ENCODE results near the gene TBK1. TPM values are rescaled to one million over a fixed set of nuclear protein-coding genes. Genes with fewer than 3 reads are reported as not detected.

Gene TBK1
- total and polyA plus RNA-seq, 12 donors, result 16.0 to 48.3 (median 25.5) TPM

DNA sequence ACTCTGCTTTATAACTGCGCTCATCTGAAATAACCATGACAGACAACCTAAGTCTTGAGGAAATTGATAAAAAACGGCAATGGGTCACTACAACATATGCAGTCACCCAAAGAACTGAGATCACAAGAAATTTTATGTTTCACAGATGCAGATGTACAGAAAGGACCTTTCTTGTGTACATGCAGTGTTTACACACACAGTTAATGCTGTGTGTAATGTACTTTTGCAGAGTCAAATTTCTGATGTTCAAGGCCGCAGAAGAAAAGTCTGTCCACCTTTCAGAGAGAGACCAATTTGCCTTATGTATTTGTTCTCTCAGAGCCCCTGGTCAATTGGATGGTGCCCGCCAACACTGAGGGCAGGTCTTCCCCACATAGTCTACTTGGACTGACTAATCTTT lies 23.0 kb upstream of the TBK1 start:
- Histone ChIP-seq H3K4me1 (replicated peaks in 1 of 2) (no peaks in the 10 kb centered on the region), H3K36me3 (replicated peaks in 1 of 2) (peaks cover 0 to 97% of the 10 kb centered on the region in 2 donors), H3K9me3 (replicated peaks in 1 of 3) (no peaks in the 10 kb centered on the region), H3K27me3 (no peaks in the 10 kb centered on the region), H3K4me3 (no peak overlapping the region), H3K27ac (no peak overlapping the region)
- DNase-seq, result no peak
- no peak for TF ChIP-seq POLR2A (IDR thresholded peaks at IDR 0.05)
- TF ChIP-seq, protein P1, sequence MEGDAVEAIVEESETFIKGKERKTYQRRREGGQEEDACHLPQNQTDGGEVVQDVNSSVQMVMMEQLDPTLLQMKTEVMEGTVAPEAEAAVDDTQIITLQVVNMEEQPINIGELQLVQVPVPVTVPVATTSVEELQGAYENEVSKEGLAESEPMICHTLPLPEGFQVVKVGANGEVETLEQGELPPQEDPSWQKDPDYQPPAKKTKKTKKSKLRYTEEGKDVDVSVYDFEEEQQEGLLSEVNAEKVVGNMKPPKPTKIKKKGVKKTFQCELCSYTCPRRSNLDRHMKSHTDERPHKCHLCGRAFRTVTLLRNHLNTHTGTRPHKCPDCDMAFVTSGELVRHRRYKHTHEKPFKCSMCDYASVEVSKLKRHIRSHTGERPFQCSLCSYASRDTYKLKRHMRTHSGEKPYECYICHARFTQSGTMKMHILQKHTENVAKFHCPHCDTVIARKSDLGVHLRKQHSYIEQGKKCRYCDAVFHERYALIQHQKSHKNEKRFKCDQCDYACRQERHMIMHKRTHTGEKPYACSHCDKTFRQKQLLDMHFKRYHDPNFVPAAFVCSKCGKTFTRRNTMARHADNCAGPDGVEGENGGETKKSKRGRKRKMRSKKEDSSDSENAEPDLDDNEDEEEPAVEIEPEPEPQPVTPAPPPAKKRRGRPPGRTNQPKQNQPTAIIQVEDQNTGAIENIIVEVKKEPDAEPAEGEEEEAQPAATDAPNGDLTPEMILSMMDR (IDR thresholded peaks at IDR 0.05), result no peak
- WGBS, 4 donors, result 85 to 94% (median 90%) methylated on average over 4 of the region's 4 CpGs
- intact Hi-C loops (cut with DNase I), result loop anchor here in 1 of 2 donors (10.0 kb wide), 1 partner anchor 46 kb away; no protein-coding TSS in a partner anchor

DNA sequence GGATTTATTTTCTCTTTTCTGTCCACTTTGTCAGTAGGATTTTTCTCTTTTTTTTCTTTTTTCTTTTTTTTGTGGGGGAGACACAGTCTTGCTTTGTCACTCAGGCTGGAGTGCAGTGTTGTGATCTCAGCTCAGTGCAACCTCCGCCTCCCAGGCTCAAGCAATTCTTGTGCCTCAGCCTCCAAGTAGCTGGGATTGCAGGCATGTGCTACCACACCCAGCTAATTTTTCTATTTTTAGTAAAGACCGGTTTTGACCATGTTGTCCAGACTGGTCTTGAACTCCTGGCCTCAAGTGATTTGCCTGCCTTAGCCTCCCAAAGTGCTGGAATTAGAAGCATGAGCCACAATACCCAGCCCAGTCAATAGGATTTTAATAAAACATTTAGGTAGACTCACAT lies 21.0 kb upstream of the TBK1 start:
- H3K4me3 ChIP-seq, result no peak overlapping the region

DNA sequence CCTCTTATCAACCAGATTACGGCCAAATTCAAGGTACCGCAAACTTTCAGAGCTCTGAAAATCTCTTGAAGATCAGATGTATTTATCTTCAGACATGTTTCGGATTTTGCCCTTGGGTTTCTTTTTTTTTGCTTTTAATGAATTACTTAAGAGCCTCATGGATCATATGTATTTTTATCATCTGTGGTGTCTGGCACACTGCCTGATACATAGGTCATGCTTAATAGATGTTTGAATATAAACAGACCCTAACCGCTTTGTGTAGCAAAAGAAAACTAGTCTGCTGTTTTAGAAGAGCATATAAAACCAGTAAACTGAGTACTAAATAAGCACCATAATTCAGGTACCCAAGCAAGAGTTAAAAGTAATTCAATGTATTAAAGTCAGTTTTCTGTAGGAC lies 20.1 kb upstream of the TBK1 start:
- Histone ChIP-seq H3K27ac (no peak overlapping the region), H3K4me3 (no peak overlapping the region), H3K36me3 (replicated peaks in 1 of 2) (peaks cover 0 to 97% of the 10 kb centered on the region in 2 donors), H3K9me3 (replicated peaks in 1 of 3) (no peaks in the 10 kb centered on the region), H3K4me1 (replicated peaks in 1 of 2) (no peaks in the 10 kb centered on the region), H3K27me3 (no peaks in the 10 kb centered on the region)
- 90 to 97% (median 93%) methylated on average over 4 of the region's 4 CpGs for WGBS, 4 donors
- intact Hi-C loops (cut with DNase I), result no loop called here
- TF ChIP-seq, protein P1 (IDR thresholded peaks at IDR 0.05), result no peak
- TF ChIP-seq POLR2A (IDR thresholded peaks at IDR 0.05), result no peak
- DNase-seq, result no peak

More for the DNA sequence above, 21.0 kb upstream of the TBK1 start:
- TF ChIP-seq, protein P1 (IDR thresholded peaks at IDR 0.05), result no peak
- TF ChIP-seq POLR2A (IDR thresholded peaks at IDR 0.05), result no peak
- Histone ChIP-seq H3K9me3 (replicated peaks in 1 of 3) (no peaks in the 10 kb centered on the region), H3K27me3 (no peaks in the 10 kb centered on the region), H3K4me1 (replicated peaks in 1 of 2) (no peaks in the 10 kb centered on the region), H3K27ac (no peak overlapping the region), H3K36me3 (replicated peaks in 1 of 2) (peaks cover 0 to 96% of the 10 kb centered on the region in 2 donors)
- intact Hi-C loops (cut with DNase I), result no loop called here
- 76 to 92% (median 82%) methylated on average over 2 of the region's 2 CpGs for WGBS, 4 donors
- DNase-seq, result no peak

DNA sequence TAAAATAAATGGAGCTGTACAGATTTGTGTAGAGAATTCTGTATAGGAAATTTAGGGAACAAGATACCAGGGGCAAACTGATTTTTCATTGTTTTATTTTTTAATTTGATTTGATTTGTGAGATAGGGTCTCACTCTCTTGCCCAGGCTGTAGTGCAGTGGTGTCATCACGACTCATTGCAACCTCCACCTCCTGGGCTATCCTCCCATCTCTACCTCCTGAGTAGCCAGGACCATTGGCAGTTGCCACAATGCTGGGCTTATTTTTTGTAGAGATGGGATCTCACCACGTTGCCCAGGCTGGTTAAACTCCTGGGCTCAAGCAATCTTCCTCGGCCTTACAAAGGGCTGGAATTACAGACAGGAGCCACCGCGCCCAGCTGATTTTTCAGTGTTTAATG lies 18.0 kb upstream of the TBK1 start:
- TF ChIP-seq, protein P1 (IDR thresholded peaks at IDR 0.05), result no peak
- no peak for TF ChIP-seq POLR2A (IDR thresholded peaks at IDR 0.05)
- WGBS, 4 donors, result 91 to 97% (median 94%) methylated on average over 5 of the region's 5 CpGs
- no peak for DNase-seq
- H3K27ac ChIP-seq, result no peak overlapping the region
- intact Hi-C loops (cut with DNase I), result no loop called here
- no peaks in the 10 kb centered on the region for H3K9me3 ChIP-seq (replicated peaks in 1 of 3)
- H3K36me3 ChIP-seq (replicated peaks in 1 of 2), result peaks cover 0 to 95% of the 10 kb centered on the region in 2 donors
- no peaks in the 10 kb centered on the region for H3K4me1 ChIP-seq (replicated peaks in 1 of 2)
- no peaks in the 10 kb centered on the region for H3K27me3 ChIP-seq
- no peak overlapping the region for H3K4me3 ChIP-seq
